ENCODE results near the gene CD151. TPM values are rescaled to one million over a fixed set of nuclear protein-coding genes. Genes with fewer than 3 reads are reported as not detected.

The CD151 gene
- total RNA-seq, 1 donor from 2014 or later, result 558 TPM

- Mint-ChIP-seq H3K27ac (ENCODE audit: unreplicated experiment) (no peak overlapping the region), H3K36me3 (ENCODE audit: low read depth) (no peaks in the 10 kb centered on the region), H3K27me3 (ENCODE audit: low read depth) (no peaks in the 10 kb centered on the region), H3K9me3 (ENCODE audit: low read depth) (no peaks in the 10 kb centered on the region), H3K4me1 (ENCODE audit: low read depth) (peaks cover 5% of the 10 kb centered on the region), H3K4me3 (ENCODE audit: unreplicated experiment) (no peak overlapping the region)
- DNase-seq (ENCODE audit: low spot score), result no peak
- no peak for TF ChIP-seq CTCF (IDR thresholded peaks at IDR 0.05)
These were observed 29.4 kb downstream of the CD151 start for GRCh38 chr11:862081-862661.

GRCh38 chr11:862696-863022 is 29.9 kb downstream of the CD151 start:
- TF ChIP-seq CTCF (IDR thresholded peaks at IDR 0.05), result no peak
- Mint-ChIP-seq H3K36me3 (ENCODE audit: low read depth) (no peaks in the 10 kb centered on the region), H3K27me3 (ENCODE audit: low read depth) (no peaks in the 10 kb centered on the region), H3K27ac (ENCODE audit: unreplicated experiment) (no peak overlapping the region), H3K4me3 (ENCODE audit: unreplicated experiment) (no peak overlapping the region), H3K9me3 (ENCODE audit: low read depth) (no peaks in the 10 kb centered on the region), H3K4me1 (ENCODE audit: low read depth) (peaks cover 5% of the 10 kb centered on the region)
- no peak for DNase-seq (ENCODE audit: low spot score)

- H3K4me1 Mint-ChIP-seq (ENCODE audit: low read depth), result peaks cover 5% of the 10 kb centered on the region
- H3K27ac Mint-ChIP-seq (ENCODE audit: unreplicated experiment), result no peak overlapping the region
- H3K36me3 Mint-ChIP-seq (ENCODE audit: low read depth), result no peaks in the 10 kb centered on the region
- no peak for TF ChIP-seq CTCF (IDR thresholded peaks at IDR 0.05)
- H3K9me3 Mint-ChIP-seq (ENCODE audit: low read depth), result no peaks in the 10 kb centered on the region
- no peak for DNase-seq (ENCODE audit: low spot score)
- H3K27me3 Mint-ChIP-seq (ENCODE audit: low read depth), result no peaks in the 10 kb centered on the region
- no peak overlapping the region for H3K4me3 Mint-ChIP-seq (ENCODE audit: unreplicated experiment)
These were observed 30.5 kb downstream of the CD151 start for GRCh38 chr11:863023-863909.

- no peak for TF ChIP-seq CTCF (IDR thresholded peaks at IDR 0.05)
- H3K4me3 Mint-ChIP-seq (ENCODE audit: unreplicated experiment), result no peak overlapping the region
- H3K27me3 Mint-ChIP-seq (ENCODE audit: low read depth), result no peaks in the 10 kb centered on the region
- no peaks in the 10 kb centered on the region for H3K36me3 Mint-ChIP-seq (ENCODE audit: low read depth)
- H3K27ac Mint-ChIP-seq (ENCODE audit: unreplicated experiment), result no peak overlapping the region
- DNase-seq (ENCODE audit: low spot score), result no peak
- peaks cover 5% of the 10 kb centered on the region for H3K4me1 Mint-ChIP-seq (ENCODE audit: low read depth)
- H3K9me3 Mint-ChIP-seq (ENCODE audit: low read depth), result no peaks in the 10 kb centered on the region
These were observed 31.4 kb downstream of the CD151 start for GRCh38 chr11:863910-864827.

- no peak for DNase-seq (ENCODE audit: low spot score)
- Mint-ChIP-seq H3K27me3 (ENCODE audit: low read depth) (no peaks in the 10 kb centered on the region), H3K9me3 (ENCODE audit: low read depth) (no peaks in the 10 kb centered on the region), H3K36me3 (ENCODE audit: low read depth) (no peaks in the 10 kb centered on the region), H3K4me3 (ENCODE audit: unreplicated experiment) (no peak overlapping the region), H3K4me1 (ENCODE audit: low read depth) (no peaks in the 10 kb centered on the region), H3K27ac (ENCODE audit: unreplicated experiment) (no peak overlapping the region)
- TF ChIP-seq CTCF (IDR thresholded peaks at IDR 0.05), result no peak
These were observed 32.1 kb downstream of the CD151 start for GRCh38 chr11:864898-865297.
